Measurements from ENCODE around the gene KCNJ18.
"Not testable (repeated sequence)": the region's sequence is repeated elsewhere in the genome, so short reads cannot be mapped to it uniquely, and the experiment has no call there.

The KCNJ18 gene

DNA sequence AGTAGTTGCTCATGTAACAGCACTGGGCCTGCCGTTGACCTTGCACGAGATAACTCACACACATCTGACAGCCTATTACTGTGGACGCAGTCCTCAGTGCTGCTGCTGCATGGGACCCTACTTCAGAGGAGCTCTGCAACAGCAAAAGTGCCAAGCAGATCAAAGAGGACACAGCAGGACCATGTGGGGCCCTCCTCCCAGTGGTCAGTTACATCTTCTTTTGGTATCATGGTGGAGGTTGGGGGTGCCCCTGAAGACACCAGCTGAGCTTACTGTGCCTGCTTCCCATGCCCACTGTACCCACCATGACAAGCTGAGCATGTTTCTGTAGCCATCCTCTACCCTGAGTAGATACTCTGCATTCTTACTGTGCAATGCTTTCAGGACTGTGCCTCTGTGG lies 41.6 kb downstream of the KCNJ18 start:
- DNase-seq (ENCODE audit: low read depth) = not testable (repeated sequence)

DNA sequence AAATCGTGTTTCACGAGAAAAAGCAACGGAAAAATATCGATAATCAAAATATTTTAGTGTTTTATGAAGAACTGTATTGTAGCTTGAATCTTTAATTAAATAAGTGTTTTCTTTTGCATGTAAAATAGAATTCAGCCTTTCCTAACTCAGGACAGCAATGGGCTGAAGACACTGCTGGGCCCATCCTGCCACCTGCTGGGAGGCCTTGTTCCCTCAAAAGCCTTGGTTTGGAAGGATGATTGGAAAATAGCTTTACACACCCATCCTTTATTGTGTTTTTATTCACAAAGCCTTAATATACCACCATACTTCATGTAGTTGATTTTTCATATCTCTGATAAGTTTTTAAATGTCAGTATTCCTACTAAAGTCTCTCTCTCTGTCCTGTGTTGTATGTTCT lies 43.5 kb downstream of the KCNJ18 start:
- DNase-seq (ENCODE audit: low read depth) = not testable (repeated sequence)

GRCh38 chr17:21737015-21737580 lies 44.8 kb downstream of the KCNJ18 start:
- not testable (repeated sequence) for DNase-seq (ENCODE audit: low read depth)

- DNase-seq (ENCODE audit: low read depth) = not testable (repeated sequence)
These were observed 45.9 kb downstream of the KCNJ18 start for GRCh38 chr17:21738241-21738640.

DNA sequence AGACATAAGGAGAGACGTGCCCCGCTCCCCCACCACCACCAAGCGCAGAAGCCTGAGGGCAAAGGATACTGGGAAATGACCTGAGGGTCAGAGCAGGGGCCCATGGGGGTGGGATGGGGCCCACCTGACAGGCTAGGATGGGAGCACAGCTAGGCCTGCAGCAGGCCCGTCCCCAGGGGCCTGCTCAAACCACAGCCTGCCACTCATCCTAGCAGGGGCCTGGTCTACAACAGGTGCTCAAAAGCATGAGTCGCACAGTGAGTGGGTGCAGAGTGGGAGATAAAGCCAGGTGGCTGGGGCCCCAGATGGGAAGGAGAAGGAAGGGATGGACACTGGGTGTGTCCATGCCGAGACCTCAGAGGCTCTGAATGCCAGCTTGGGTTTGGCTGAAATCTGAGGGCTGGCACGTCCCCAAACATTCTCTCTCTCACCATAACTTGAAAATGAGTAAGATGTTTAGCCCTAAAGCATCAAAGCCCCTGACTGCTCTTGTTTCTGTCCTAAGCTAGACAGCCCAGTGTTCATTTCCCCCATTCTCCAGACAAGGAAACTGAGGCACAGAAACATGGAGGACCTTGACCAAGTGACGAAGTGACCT lies 46.7 kb downstream of the KCNJ18 start:
- not testable (repeated sequence) for DNase-seq (ENCODE audit: low read depth)

DNA sequence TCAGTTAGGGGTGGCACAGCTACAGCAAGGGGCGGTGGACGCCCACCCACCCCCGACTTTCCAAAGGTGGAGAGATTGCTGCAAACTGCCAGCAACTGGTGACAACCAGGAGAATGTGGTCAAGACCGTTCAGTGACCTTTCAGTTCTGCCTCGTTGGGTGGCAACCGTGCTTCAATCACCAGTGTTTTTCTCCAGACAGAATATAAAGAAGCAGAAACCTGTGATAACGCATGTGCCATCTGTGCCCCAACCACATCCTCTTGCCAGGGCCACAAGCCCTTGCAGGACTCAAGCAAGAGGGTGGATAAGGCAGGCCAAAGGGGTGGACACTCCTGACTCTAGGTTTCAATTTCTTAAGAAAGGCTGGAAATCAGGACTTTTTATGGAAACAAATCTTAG lies 47.2 kb downstream of the KCNJ18 start:
- DNase-seq (ENCODE audit: low read depth) = not testable (repeated sequence)

- not testable (repeated sequence) for DNase-seq (ENCODE audit: low read depth)
These were observed 48.5 kb downstream of the KCNJ18 start for GRCh38 chr17:21740836-21741235.

- not testable (repeated sequence) for DNase-seq (ENCODE audit: low read depth)
These were observed 49.2 kb downstream of the KCNJ18 start for GRCh38 chr17:21741520-21741919.

DNA sequence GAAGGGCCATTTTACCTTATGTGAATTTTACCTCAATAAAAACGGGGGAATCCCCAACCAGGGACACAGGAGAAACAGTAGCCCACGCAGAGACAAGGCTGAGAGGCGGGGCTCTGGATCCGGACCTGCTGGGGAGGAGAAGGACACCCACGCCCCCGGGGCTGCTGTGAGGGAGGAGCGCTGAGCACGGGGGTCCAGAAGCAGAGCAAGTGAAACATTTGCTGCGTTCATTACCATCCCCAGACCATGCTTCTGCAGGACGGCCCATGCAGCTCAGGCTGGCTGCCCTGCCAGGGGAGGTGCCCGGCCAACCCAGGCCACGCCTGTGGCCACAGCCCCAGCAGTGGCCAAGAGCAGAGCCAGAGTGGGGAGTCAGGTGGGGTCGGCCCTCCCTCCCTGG lies 50.0 kb downstream of the KCNJ18 start:
- DNase-seq (ENCODE audit: low read depth) = no peak

- not testable (repeated sequence) for DNase-seq (ENCODE audit: low read depth)
These were observed 51.8 kb downstream of the KCNJ18 start for GRCh38 chr17:21744151-21744550.

DNA sequence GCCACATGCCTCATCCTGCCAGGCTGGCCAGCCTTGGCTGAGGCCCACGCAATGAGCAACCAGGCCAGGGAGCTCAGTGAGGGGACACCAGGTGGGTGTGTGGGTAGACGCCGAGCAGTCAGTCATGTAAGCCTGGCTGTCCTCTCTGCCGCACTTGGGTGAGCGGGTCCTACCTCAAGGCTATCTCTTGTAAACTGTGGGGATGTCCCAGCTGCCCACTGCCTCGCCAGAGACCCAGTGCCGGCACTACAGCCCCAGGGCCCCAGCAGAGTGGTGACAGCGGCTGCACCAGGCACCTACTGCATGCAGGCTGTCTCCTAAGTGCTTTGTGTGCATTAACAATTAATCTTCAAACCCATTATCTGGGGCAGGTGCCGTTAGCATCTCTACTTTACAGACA lies 52.3 kb downstream of the KCNJ18 start:
- not testable (repeated sequence) for DNase-seq (ENCODE audit: low read depth)

- not testable (repeated sequence) for DNase-seq (ENCODE audit: low read depth)
These were observed 53.2 kb downstream of the KCNJ18 start for GRCh38 chr17:21745385-21746054.

GRCh38 chr17:21746415-21746814 lies 54.1 kb downstream of the KCNJ18 start:
- DNase-seq (ENCODE audit: low read depth) = not testable (repeated sequence)

- not testable (repeated sequence) for DNase-seq (ENCODE audit: low read depth)
These were observed 55.0 kb downstream of the KCNJ18 start for GRCh38 chr17:21747195-21747915.

GRCh38 chr17:21748686-21749085 lies 56.4 kb downstream of the KCNJ18 start:
- not testable (repeated sequence) for DNase-seq (ENCODE audit: low read depth)

GRCh38 chr17:21749696-21750531 lies 57.6 kb downstream of the KCNJ18 start:
- not testable (repeated sequence) for DNase-seq (ENCODE audit: low read depth)

DNA sequence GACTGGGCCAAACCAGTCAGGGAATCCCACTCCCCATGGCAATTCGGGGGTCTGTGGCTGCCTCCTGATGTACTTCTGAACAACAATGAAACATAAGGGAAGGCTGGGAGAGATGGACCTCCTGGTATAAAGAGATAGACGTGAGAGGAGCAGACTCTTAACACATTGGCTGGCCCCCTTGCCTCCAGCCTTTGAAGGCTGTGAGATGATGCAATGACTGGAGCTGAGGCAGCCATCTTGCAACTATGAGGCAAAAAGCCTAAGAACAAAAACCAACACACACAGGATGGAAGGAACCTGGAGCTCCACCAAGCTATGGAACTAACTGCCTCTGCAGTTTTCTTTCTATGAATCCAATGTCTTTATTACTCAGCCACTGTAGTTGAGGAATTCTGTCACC lies 58.8 kb downstream of the KCNJ18 start:
- DNase-seq (ENCODE audit: low read depth) = not testable (repeated sequence)

All from CMK (cell line).